GM12878 (cell line): ENCODE results near the gene CADPS.

Experiments used
- BACH1 ChIP-seq: fragments of 450-650 bp; IDR thresholded peaks from 2 replicates; pipeline ENCODE4 v1.6.1; 2017; ENCODE audit warnings: mild to moderate bottlenecking, borderline replicate concordance
- CTCF ChIP-seq, 3 experiments: IDR thresholded peaks in 2 of 3; conservative IDR thresholded peaks in 1 of 3; 2 replicates each; pipeline ENCODE4 v1.5.1; 2011; ENCODE audit warnings: low read depth in 3 of 3, low read length in 3 of 3, mild to moderate bottlenecking in 3 of 3, control low read depth in 2 of 3, moderate library complexity in 2 of 3, inconsistent platforms in 1 of 3, mixed read lengths in 1 of 3; ENCODE audit not compliant: control insufficient read depth in 2 of 3, insufficient read depth in 1 of 3; ENCODE audit errors: extremely low read depth in 1 of 3
- EP300 ChIP-seq, 2 experiments: fragments of 150-350 bp in 1 of 2; IDR thresholded peaks; 2 replicates each; pipeline ENCODE4 v1.6.1; 2011 to 2012; ENCODE audit warnings: low read depth in 2 of 2, low read length in 2 of 2, borderline replicate concordance in 1 of 2, improper control_type of control experiment in 1 of 2, inconsistent platforms in 1 of 2; ENCODE audit not compliant: control insufficient read depth in 1 of 2
- EZH2 ChIP-seq: IDR thresholded peaks from 2 replicates; pipeline ENCODE4 v1.6.1; 2012; ENCODE audit warnings: low read depth, mild to moderate bottlenecking, control low read depth, inconsistent platforms, low read length, borderline replicate concordance; ENCODE audit not compliant: control insufficient read depth
- MEF2B ChIP-seq: fragments of 450-650 bp; IDR thresholded peaks from 2 replicates; pipeline ENCODE4 v1.6.1; 2018; ENCODE audit warnings: mild to moderate bottlenecking, moderate library complexity; ENCODE audit not compliant: partially characterized antibody, poor library complexity, severe bottlenecking
- MTA3 ChIP-seq: IDR thresholded peaks from 2 replicates; pipeline ENCODE4 v1.6.1; 2012; ENCODE audit warnings: low read length, inconsistent platforms, borderline replicate concordance
- MYC ChIP-seq: IDR thresholded peaks from 2 replicates; pipeline ENCODE4 v1.6.1; 2011; ENCODE audit warnings: mild to moderate bottlenecking, low read length, moderate library complexity, inconsistent platforms; ENCODE audit not compliant: insufficient read depth, insufficient replicate concordance, insufficient read length, severe bottlenecking
- NFYB ChIP-seq: IDR thresholded peaks from 2 replicates; pipeline ENCODE4 v1.6.1; 2011; ENCODE audit warnings: low read depth, mild to moderate bottlenecking, low read length, improper control_type of control experiment, moderate library complexity; ENCODE audit not compliant: insufficient read depth
- POLR2A ChIP-seq: IDR thresholded peaks from 2 replicates; pipeline ENCODE4 v1.6.1; 2011; ENCODE audit warnings: low read depth, mild to moderate bottlenecking, low read length
- RBBP5 ChIP-seq: fragments of 200-600 bp; sonication (generic); conservative IDR thresholded peaks from 2 replicates; pipeline ENCODE4 v1.6.1; 2016
- RFX5 ChIP-seq: IDR thresholded peaks from 2 replicates; pipeline ENCODE4 v1.6.1; 2011; ENCODE audit warnings: low read depth, low read length, improper control_type of control experiment
- TAF1 ChIP-seq: IDR thresholded peaks from 2 replicates; pipeline ENCODE4 v1.6.1; 2011; ENCODE audit warnings: mild to moderate bottlenecking, low read depth, low read length, borderline replicate concordance
- TF ChIP-seq, protein P1 (sequence below): IDR thresholded peaks from 2 replicates; pipeline ENCODE4 v1.6.1; 2011; ENCODE audit warnings: low read depth, low read length, improper control_type of control experiment, borderline replicate concordance
- TF ChIP-seq, protein P2 (sequence below): IDR thresholded peaks from 2 replicates; pipeline ENCODE4 v1.6.1; 2012; ENCODE audit warnings: low read depth, low read length, improper control_type of control experiment

GRCh38 chr3:62805580-62806277, 69.5 kb downstream of the CADPS start:
- TF ChIP-seq MYC (no peak), RFX5 (no peak), CTCF (IDR thresholded peaks at IDR 0.05 in 2 of 3, conservative IDR thresholded peaks at IDR 0.05 in 1 of 3; ENCODE audit: control insufficient read depth in 2 of 3, extremely low read depth in 1 of 3, insufficient read depth in 1 of 3, low read depth in 3 of 3, low read length in 3 of 3) (no peak), EZH2 (no peak), NFYB (no peak), RBBP5 (no peak), MTA3 (no peak), TAF1 (no peak), BACH1 (no peak), POLR2A (no peak), MEF2B (no peak), EP300 (IDR thresholded peaks at IDR 0.05; ENCODE audit: borderline replicate concordance in 1 of 2, control insufficient read depth in 1 of 2, low read depth in 2 of 2, low read length in 2 of 2) (no peak)
- TF ChIP-seq, protein P1, sequence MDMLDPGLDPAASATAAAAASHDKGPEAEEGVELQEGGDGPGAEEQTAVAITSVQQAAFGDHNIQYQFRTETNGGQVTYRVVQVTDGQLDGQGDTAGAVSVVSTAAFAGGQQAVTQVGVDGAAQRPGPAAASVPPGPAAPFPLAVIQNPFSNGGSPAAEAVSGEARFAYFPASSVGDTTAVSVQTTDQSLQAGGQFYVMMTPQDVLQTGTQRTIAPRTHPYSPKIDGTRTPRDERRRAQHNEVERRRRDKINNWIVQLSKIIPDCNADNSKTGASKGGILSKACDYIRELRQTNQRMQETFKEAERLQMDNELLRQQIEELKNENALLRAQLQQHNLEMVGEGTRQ, result no peak
- TF ChIP-seq, protein P2, sequence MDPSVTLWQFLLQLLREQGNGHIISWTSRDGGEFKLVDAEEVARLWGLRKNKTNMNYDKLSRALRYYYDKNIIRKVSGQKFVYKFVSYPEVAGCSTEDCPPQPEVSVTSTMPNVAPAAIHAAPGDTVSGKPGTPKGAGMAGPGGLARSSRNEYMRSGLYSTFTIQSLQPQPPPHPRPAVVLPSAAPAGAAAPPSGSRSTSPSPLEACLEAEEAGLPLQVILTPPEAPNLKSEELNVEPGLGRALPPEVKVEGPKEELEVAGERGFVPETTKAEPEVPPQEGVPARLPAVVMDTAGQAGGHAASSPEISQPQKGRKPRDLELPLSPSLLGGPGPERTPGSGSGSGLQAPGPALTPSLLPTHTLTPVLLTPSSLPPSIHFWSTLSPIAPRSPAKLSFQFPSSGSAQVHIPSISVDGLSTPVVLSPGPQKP, result no peak
